ENCODE measurements around the gene TMEM181.

DNA sequence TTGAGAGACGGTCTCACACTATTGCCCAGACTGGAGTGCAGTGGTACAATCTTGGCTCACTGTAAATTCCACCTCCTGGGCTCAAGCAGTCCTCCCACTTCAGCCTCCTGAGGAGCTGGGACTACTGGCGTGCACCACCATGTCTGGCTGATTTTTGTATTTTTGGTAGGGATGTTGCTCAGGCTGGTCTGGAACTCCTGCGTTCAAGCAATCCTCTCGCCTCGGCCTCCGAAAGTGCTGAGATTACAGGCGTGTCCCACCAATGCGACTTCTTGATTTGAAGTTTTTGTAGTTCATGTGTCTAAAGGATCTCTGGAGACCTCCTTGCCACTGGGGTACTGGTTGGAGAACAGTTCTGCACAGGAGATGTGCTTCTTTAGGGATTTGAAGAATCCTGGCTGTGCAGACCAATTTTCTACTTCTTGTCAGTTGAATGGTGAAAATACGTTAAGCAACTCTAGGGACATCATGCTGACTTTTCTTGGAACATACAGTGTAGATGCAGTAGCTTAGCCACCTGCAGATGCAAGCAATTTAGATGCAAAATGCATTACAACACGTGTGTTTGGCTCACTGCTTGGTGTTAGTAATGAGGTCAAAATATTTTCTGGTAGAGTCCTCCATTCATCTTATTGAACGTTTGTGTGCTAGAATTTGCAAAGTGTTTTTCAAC, 118.2 kb downstream of the TMEM181 start:
- TF ChIP-seq, protein P1, sequence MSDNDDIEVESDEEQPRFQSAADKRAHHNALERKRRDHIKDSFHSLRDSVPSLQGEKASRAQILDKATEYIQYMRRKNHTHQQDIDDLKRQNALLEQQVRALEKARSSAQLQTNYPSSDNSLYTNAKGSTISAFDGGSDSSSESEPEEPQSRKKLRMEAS (IDR thresholded peaks at IDR 0.05): no peak
- TF ChIP-seq, protein P2, sequence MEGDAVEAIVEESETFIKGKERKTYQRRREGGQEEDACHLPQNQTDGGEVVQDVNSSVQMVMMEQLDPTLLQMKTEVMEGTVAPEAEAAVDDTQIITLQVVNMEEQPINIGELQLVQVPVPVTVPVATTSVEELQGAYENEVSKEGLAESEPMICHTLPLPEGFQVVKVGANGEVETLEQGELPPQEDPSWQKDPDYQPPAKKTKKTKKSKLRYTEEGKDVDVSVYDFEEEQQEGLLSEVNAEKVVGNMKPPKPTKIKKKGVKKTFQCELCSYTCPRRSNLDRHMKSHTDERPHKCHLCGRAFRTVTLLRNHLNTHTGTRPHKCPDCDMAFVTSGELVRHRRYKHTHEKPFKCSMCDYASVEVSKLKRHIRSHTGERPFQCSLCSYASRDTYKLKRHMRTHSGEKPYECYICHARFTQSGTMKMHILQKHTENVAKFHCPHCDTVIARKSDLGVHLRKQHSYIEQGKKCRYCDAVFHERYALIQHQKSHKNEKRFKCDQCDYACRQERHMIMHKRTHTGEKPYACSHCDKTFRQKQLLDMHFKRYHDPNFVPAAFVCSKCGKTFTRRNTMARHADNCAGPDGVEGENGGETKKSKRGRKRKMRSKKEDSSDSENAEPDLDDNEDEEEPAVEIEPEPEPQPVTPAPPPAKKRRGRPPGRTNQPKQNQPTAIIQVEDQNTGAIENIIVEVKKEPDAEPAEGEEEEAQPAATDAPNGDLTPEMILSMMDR (IDR thresholded peaks at IDR 0.05): no peak
- no peak for TF ChIP-seq RAD21 (conservative IDR thresholded peaks at IDR 0.05 in 1 of 2, IDR thresholded peaks at IDR 0.05 in 1 of 2)
- TF ChIP-seq ESRRA (IDR thresholded peaks at IDR 0.05; ENCODE audit: borderline replicate concordance, low read length): no peak
- TF ChIP-seq FOSL2 (IDR thresholded peaks at IDR 0.05): no peak
- TF ChIP-seq FOSL2 (CRISPR knock-in tag; IDR thresholded peaks at IDR 0.05): no peak
- no peak for TF ChIP-seq HDAC2 (IDR thresholded peaks at IDR 0.05)
- no peak for TF ChIP-seq EHF (CRISPR knock-in tag; IDR thresholded peaks at IDR 0.05)
- no peak for TF ChIP-seq NFE2L2 (conservative IDR thresholded peaks at IDR 0.05; ENCODE audit: low read length)
- TF ChIP-seq JUNB (IDR thresholded peaks at IDR 0.05): no peak
